Fibroblast of villous mesenchyme (primary cell): Measurements from ENCODE around the gene ALS2CL. TPM values are rescaled to one million over a fixed set of nuclear protein-coding genes. Genes with fewer than 3 reads are reported as not detected.

Experiments used
- DNase-seq: peaks from one replicate; pipeline ENCODE4 v3.0.0-alpha.2; 2010; ENCODE audit warnings: low read depth
- H3K4me3 ChIP-seq: 2 replicates; pipeline ENCODE4 v1.5.1; 2011; ENCODE audit warnings: low read depth, mild to moderate bottlenecking, low read length
- total RNA-seq: library from RNA; depleted of rRNA; stranded (reverse); fragments of >200 nt; gene quantifications from 2 replicates; pipeline ENCODE4 v1.2.3, GENCODE V29; 2012
- TF ChIP-seq, protein P1 (sequence below): IDR thresholded peaks from 2 replicates; pipeline ENCODE4 v1.5.1; 2012; ENCODE audit warnings: low read depth, mild to moderate bottlenecking, low read length; ENCODE audit not compliant: insufficient read depth

Gene ALS2CL
- total RNA-seq, 1 donor: 6.0 TPM

DNA sequence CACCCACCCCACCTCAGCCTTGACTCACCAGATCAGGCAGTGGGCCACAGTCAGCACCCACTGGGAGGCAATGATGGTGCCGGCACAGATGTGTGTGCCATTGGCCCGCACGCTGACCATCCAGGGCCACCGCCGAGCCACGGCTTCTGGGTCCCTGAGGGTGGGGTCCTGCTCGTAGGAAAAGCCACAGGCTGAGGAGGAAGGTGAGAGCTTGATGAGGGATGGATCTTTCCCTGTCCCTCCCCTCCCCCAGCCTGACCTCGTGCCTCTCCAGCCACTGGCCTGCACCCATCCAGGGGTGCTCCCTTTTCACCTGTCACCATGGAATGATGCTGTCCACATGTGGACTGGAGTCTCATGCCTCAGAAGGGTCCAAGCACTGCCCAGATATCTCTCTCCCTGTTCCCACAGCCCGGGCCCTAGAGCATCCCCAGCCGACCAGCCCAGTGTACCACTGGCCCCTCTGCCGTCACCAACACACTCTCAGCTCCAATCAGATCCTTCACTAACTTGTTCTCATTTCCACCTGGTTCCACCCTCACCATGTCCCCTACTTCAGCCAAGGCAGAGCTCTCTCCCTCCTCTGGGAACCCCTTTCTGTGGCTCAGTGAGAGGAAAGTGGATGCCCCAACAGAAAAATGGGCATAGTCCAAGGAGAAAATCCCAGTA, 22.2 kb upstream of the ALS2CL start:
- no peak overlapping the region for H3K4me3 ChIP-seq
- DNase-seq: no peak
- TF ChIP-seq, protein P1, sequence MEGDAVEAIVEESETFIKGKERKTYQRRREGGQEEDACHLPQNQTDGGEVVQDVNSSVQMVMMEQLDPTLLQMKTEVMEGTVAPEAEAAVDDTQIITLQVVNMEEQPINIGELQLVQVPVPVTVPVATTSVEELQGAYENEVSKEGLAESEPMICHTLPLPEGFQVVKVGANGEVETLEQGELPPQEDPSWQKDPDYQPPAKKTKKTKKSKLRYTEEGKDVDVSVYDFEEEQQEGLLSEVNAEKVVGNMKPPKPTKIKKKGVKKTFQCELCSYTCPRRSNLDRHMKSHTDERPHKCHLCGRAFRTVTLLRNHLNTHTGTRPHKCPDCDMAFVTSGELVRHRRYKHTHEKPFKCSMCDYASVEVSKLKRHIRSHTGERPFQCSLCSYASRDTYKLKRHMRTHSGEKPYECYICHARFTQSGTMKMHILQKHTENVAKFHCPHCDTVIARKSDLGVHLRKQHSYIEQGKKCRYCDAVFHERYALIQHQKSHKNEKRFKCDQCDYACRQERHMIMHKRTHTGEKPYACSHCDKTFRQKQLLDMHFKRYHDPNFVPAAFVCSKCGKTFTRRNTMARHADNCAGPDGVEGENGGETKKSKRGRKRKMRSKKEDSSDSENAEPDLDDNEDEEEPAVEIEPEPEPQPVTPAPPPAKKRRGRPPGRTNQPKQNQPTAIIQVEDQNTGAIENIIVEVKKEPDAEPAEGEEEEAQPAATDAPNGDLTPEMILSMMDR: no peak

DNA sequence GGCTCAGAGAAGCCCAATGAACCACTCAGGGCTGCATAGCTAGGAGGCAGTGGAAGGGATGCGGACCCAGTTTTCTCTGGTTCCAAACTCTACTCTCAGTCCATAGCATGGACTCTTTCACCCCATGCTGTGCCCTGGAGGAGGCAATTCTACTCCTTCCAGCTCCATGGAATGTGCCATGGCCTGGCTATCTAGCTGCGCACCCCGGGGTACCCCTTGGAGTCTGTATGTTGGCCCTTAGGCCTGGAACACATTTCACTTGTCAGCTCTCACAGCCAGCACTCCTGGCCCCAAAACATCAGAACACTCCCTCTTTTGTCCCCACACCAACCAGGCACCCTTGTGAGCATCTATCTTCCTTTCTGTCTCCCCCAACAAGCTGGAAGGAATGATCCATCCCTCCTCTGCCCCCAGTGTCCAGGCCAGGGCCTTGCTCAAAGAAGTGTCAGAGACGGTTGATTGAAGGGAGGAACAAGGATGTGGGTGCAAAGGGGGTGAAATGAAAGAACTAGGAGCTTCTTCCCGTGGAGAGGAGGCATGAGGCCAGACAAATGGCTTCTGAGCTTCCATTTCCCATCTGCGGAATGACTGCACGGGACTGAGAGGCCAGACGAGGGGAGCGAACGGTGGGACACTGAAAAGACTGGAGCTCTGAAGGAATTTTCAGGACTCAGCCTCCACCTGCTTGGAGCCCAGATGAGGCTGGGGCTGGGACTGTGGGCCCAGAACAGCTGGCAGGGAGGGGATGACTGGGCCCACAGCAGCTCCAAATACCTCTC, 21.4 kb upstream of the ALS2CL start:
- H3K4me3 ChIP-seq: no peak overlapping the region
- no peak for DNase-seq
- TF ChIP-seq, protein P1: no peak

DNA sequence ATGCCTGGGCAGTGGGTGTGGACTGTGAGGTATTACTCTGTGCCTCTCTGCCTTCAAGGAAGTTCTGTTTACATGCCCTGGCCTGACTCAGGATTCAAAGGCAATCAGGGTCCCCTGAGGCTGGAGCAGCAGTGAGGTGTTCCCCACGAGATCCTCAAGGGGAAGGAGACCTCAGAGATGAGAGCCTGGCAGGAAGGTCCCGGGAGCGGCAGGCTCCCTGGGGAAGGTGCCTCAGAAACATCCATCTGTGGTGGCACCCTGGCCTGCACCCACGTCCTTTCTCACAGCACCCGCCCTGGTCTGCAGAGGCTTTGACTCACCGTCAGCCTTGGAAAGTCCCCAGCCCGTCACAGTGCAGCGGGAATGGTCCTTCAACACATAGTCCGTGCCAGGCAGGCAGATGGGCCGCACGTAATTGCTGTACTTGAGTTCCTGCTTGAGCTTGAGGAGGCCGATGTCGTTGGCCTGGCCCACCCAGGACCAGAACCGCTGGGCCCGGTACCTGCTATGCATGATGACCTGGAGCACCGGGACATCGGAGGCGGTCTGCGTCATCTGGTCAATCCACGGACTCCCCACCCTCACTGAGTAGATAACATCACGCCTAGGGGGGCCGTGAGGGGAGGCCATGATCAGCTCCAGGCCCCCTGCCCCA, 20.5 kb upstream of the ALS2CL start:
- no peak for DNase-seq
- TF ChIP-seq, protein P1: no peak
- no peak overlapping the region for H3K4me3 ChIP-seq

DNA sequence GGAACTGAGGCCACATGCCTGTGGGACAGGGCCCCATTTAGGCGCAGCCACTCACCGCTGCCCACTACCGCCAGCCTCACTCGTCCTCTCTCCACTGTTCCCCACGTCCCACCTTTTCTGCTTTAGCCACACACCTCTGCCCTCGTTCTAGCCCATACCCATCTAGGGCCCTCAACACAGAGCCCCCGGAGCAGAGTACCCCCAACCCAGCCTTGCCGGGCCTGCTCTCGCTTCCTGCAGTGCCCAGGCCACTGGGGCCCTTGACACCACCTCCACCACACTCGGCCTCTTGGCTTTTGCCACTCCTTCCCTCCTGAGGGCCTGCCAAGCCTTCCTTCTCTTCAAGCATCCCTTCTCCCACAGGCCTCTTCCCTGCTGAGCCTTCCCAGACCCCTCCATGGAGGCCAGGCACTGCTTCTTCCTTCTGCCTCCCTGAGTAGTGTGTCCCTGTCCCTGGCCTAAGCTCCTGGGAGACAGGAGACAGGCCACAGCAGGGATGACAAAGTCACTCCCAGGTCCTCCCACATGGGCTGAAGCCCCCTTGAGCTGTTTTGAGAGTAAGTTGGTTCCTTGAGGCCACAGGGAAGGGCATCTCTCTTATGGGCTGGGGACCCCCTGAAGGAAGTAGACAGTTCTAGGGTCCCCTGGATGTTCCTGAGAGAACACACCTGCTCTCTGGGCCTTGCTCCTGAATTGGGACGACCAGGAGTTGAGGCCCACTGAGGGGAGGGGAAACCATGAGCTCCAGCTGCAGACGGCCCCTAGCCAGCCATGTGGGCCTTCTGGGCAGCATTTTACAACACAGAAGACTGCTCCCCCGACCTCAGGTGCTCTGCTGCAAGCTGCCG, 19.8 kb upstream of the ALS2CL start:
- no peak overlapping the region for H3K4me3 ChIP-seq
- TF ChIP-seq, protein P1: no peak
- no peak for DNase-seq

DNA sequence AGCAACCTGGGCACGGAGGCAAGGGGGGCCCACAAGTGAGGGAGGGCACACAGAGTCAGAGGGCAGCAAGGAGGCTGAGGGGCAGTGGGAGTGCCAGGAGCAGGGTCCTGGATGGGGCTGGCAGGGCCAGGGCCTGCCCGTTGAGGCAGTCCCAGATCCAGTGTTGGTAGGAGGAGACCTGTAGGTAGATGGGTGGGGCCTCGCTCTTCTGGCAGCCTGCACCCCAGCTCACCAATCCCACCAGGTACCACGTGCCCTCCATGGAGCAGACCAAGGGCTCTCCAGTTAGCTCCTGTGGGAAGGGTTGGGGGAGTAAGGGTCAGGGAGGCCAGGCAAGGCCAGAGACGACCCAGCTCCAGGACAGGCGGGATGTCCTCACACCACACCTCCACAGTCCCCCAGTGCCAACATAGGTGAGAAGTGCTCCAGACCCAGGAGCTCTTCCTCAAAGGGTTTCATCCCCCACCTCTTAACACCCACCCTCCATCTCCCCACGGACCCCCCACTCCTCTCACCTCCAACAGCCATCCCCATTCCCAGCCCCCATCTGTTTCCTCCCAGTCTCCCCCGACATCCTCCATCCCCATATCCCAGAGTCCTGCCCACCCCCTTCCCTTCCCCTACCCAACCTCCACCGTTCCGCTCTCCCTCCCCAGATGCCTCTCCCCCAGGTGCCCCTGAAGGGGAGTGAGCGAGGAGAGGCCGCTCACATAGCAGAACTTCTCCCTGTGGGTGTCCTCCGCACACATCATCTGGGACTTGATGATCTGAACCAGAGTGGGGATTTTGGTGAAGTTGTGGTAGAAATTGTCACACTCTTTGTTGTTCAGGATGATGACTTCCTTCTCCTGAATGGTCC, 18.9 kb upstream of the ALS2CL start:
- TF ChIP-seq, protein P1: no peak
- no peak overlapping the region for H3K4me3 ChIP-seq
- DNase-seq: no peak

DNA sequence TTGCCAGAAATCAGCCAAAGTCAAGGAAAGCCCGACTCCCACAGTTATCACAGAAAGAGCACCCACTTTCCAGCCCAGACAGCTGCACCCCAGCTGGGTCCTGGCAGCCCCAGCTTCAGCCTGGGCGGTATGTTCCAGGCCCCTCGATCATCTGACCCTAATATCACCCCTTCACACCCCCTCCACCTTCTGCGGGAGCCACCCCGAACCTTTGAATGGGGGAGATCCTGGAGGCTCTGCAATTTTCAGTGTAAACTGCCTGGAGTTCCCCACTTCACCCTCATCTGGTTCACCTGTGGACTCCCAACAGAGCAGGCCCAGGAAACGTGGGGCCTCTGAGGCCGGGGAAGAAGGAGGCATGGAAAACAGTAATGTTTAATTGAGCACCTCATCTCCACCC, 18.3 kb upstream of the ALS2CL start:
- no peak overlapping the region for H3K4me3 ChIP-seq
- TF ChIP-seq, protein P1: no peak
- DNase-seq: no peak
